GF-D8 (cell line): ENCODE measurements around the gene ZIM2.
"Not testable (repeated sequence)": the region's sequence is repeated elsewhere in the genome, so short reads cannot be mapped to it uniquely, and the experiment has no call there.

Experiments used
- DNase-seq: peaks from one replicate; lab custom pipeline; 2025; lab: John Stamatoyannopoulos, UW

ZIM2 gene

DNA sequence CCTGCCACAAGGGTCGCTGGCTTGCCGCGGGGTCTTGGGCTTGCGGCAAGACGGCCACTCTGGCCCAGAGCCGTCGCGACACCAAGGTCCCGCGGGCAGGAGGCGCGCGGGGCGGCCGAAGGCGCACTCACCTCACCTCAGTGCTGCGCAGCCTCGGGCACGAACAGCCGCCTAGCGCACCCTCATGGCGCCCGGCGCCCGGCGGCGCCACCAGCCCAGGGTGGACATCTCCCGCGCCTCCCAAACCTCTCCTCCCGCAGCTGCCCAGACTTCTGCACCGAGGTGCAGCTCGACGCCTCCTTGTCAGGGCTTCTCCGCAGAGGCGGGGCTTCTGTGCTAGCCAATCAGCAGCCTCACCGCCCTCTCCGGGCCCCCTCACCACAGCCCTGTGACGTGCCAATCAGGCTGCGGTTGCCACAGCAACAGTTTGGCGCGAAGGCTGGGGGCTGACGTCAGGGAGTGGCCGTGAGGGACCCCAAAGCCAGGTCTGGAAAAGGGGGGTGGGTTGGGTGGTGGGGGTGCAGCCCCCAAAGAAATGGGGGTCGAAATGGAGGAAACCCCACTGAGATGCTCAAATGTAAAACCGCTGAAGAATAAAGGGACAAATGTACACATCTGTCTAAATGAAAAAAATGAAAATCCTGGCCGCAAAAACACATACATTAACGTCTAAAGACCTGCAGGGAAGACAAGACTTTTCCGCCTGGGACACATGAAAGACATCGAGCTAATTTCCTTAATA lies at the start of gene ZIM2, which contains the start of gene PEG3:
TSS of gene ZIM2 (minus strand) at position 276 of the 742 bp plus-strand sequence. CDS start 16,449 bp downstream, outside the sequence.
TSS of gene PEG3 (minus strand) at position 276 of the 742 bp plus-strand sequence. CDS start 16,071 bp downstream, outside the sequence.
- no peak for DNase-seq

GRCh38 chr19:56885173-56885985 lies 44.9 kb upstream of the ZIM2 start:
- DNase-seq = no peak

- DNase-seq = no peak
Observed at GRCh38 chr19:56884441-56884840, 43.9 kb upstream of the ZIM2 start.

- no peak for DNase-seq
Observed at GRCh38 chr19:56880592-56881190, 40.2 kb upstream of the ZIM2 start.

GRCh38 chr19:56877069-56877715 lies 36.7 kb upstream of the ZIM2 start:
- DNase-seq = no peak

DNA sequence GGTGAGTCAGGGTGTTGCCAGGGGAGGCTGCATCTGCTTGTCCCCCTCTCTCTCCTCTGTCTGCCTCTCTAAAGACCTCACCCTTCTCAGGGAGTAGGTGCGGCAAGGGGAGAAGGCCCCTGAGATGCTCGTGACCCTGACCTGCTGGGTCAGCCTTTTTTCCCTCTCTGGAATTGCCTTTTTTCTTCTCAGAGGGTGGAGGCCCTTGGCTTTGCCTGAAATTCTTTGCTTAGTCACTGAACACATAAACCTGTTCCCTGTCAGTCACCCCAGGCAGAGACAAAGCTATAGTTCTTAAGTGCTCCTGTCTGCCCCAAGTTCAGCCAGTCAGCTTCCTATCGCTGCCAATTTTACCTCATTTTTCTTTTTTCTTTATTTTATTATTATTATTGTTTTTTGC lies 35.2 kb upstream of the ZIM2 start:
- no peak for DNase-seq

- DNase-seq = no peak
Observed at GRCh38 chr19:56874530-56874929, 34.0 kb upstream of the ZIM2 start.

DNA sequence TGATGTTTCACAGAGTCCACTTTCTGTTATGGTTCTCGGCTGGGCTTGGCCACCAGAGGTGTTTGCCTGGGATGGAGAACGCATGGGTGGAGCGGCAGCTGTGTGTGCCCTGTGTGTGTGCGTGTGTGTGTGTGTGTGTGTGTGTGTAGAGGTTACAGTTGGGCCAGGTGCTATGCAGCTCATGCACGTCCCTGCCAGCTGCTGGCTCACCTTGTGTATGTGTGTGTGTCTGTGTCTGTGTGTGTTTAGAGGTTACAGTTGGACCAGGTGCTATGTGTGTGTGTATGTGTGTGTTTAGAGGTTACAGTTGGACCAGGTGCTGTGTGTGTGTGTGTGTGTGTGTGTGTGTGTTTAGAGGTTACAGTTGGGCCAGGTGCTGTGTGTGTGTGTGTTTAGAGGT lies 33.0 kb upstream of the ZIM2 start:
- DNase-seq = no peak

DNA sequence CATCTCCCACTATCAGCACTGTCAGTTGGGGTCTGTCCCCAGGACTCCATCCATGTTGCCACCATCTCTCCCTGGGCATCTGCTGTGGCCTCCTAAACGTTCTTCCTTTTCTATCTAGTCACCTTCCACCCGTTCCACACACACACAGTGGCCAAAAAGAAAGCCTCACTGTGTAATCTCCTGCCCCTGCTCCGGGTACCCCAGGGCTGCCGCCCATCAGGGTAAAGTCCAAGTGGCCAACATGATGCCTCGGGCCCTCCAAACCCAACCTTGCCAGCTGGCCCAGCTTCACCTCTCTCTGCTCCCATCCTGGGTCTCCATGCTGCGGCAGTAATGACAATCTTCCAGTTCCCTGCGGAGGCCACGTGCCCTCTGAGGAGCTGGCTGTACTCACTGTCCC lies 29.4 kb upstream of the ZIM2 start:
- no peak for DNase-seq

- DNase-seq = no peak
Observed at GRCh38 chr19:56868446-56868845, 27.9 kb upstream of the ZIM2 start.

- no peak for DNase-seq
Observed at GRCh38 chr19:56866538-56866937, 26.0 kb upstream of the ZIM2 start.

- no peak for DNase-seq
Observed at GRCh38 chr19:56864443-56865125, 24.1 kb upstream of the ZIM2 start.

DNA sequence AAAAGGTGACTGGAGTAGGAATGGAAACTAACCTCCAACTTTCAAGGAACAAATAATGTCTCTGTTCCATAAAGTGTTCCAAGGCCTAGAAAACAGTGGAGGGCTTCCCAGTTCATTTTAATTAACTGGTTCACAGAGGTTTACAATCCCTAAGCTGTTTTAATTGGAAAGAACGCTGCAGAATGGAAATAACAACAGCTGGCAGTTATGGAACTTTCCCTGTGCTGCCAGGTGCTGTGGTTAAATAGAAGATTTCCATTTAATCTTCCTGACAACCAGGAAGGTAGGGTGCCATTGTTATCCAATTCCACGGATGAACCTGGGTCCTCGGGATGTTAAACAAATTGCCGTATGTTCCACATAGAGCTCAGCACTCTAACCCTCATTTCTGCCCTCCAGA lies 22.2 kb upstream of the ZIM2 start:
- DNase-seq = no peak

DNA sequence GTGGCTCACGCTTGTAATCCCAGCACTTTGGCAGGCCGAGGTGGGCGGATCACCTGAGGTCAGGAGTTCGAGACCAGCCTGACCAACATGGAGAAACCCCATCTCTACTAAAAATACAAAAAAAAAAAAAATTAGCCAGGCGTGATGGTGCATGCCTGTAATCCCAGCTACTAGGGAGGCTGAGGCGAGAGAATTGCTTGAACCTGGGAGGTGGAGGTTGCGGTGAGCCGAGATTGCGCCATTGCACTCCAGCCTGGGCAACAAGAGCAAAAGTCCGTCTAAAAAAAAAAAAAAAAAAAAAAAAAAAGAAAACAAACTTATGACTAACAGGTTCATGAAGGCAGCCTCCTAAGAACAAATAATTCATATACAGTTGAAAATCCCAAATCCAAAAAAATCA lies 19.9 kb upstream of the ZIM2 start:
- not testable (repeated sequence) for DNase-seq

DNA sequence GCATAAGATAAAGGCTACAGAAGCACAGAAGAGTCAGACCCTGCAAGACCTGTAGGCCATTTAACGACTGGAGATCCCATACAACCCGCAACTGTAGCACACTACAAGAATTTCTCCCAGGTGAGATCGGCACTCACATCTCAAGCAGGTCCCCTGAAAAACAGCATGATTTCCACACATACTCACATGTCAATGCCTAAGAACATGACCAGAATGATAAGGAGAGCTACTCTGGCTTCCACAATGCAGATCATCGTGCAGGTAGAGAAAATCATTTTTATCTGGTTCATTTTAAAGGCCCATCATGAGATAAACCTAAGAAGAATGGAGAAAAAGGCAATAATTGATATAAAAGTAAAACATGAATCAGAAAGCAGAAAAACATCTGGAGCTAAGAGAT lies 17.5 kb upstream of the ZIM2 start:
- no peak for DNase-seq

- no peak for DNase-seq
Observed at GRCh38 chr19:56856822-56857221, 16.3 kb upstream of the ZIM2 start.

GRCh38 chr19:56852361-56852760 lies 11.8 kb upstream of the ZIM2 start:
- DNase-seq = not testable (repeated sequence)

DNA sequence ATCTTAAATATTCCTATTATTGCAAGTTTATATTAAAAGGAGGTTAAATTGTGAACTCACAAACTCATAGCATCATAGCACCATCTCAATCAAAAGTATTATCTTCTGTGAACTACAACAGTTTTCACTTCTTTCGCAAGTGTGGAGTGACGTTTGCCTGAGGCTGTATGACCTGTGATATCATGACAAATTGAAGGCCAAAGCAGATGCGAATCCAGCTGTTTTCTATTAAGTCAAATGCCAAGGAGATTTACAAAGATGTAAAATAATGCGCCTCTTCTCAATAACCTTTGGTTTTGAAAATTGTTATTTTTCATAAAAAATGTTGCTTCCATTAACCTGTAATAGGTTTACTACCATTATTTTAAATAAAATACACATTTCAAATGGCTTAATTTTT lies 7.6 kb upstream of the ZIM2 start:
- DNase-seq = no peak

- DNase-seq = no peak
Observed at GRCh38 chr19:56842412-56842811, 1.9 kb upstream of the ZIM2 start.

DNA sequence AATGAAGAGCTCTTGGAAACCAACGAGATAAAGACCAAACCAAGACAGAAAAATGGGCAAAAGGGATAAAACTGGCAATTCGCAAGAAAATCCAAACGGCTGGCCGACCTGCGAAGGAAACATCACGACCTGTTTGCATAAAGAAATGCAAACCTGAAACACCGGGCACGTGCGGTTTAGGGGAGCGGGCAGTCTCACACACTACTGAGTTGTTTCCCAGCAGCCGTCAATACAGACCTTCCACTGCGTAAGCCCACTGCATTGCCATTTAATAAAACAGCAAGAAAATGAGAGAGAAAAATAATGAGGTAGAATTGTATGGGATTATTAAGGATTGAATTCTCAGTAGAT lies 642 bp upstream of the ZIM2 start:
- no peak for DNase-seq

DNA sequence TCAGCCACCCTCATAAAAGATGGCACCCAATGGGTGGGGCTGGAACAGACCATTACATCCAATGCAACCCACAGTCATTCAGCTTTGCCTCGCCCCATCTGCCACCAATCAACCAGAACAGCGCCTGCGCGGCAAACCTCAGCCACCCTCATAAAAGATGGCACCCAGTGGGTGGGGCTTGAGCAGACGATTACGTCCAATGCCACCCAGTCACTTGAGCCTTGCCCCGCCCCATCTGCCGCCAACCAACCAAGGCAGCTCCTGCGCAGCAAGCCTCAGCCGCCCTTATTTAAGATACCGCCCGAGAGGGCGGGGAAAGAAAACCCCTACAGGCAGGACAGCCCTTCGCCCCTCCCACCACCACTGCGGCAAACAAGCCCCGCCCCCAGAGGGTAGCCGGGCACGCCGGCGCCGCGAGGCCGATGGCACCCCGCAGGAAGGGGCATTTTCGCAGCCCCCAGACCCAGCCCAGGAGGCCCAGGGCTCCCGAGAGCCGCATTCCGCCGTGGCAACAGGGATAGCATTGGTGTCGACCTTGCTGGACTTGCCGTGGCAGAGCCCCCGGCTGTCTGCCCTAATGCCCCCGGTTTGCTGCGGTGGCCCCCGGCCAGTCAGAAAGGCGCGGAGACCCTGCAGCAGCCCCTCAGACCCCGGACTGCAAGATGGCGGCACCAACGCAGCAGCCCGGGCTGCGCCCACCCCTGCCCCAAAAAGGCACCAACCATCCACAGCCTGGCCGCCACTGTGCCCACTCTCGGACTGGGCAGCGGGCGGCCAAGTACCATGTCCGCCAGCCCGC lies 675 bp downstream of the ZIM2 start:
- DNase-seq = peak; percentile 35
